Esophagus muscularis mucosa (tissue), 4 donors: ENCODE results near the gene GPR87. TPM values are rescaled to one million over a fixed set of nuclear protein-coding genes. Genes with fewer than 3 reads are reported as not detected.
A peak's percentile ranks its signal among the peaks of the same experiment; 100 is the strongest.

ENCODE experiments used
- DNase-seq: peaks from one replicate; pipeline ENCODE4 v3.0.0-alpha.2; 2017; ENCODE audit errors: extremely low spot score
- H3K27ac ChIP-seq, 4 donors: fragments of 200-600 bp; sonication (generic); replicated peaks in 1 of 4; 1 replicate in 3 of 4; 2 replicates in 1 of 4; pipeline ENCODE4 v1.5.1; 2016 to 2019; ENCODE audit warnings: mild to moderate bottlenecking in 1 of 4
- H3K27me3 ChIP-seq, 4 donors: fragments of 200-600 bp; sonication (generic); one replicate each; pipeline versions ENCODE4 v1.5.1 to v1.6.0; 2016 to 2019
- H3K36me3 ChIP-seq, 4 donors: fragments of 200-600 bp; sonication (generic); one replicate each; pipeline ENCODE4 v1.5.1; 2016 to 2019
- H3K4me1 ChIP-seq, 4 donors: fragments of 200-600 bp; sonication (generic); one replicate each; pipeline ENCODE4 v1.5.1; 2016 to 2019
- H3K4me3 ChIP-seq, 4 donors: fragments of 200-600 bp; sonication (generic); 1 replicate in 2 of 4; 2 replicates in 2 of 4; pipeline ENCODE4 v1.5.1; 2016 to 2019; ENCODE audit warnings: mild to moderate bottlenecking in 4 of 4, moderate library complexity in 1 of 4
- H3K9me3 ChIP-seq, 4 donors: fragments of 200-600 bp; sonication (generic); 1 replicate in 3 of 4; 2 replicates in 1 of 4; pipeline ENCODE4 v1.5.1; 2016 to 2019
- CTCF ChIP-seq, 3 experiments: fragments of 200-600 bp in 2 of 3; fragments of 450-650 bp in 1 of 3; sonication (generic) in 2 of 3; IDR thresholded peaks; one replicate each; pipeline ENCODE4 v1.5.1; 2017 to 2019; ENCODE audit warnings: antibody characterized with exemption in 3 of 3, mild to moderate bottlenecking in 2 of 3, moderate library complexity in 1 of 3
- EP300 ChIP-seq: sonication (generic); formaldehyde crosslinking; IDR thresholded peaks from one replicate; pipeline ENCODE4 v1.6.1; 2017; ENCODE audit warnings: antibody characterized with exemption
- POLR2A ChIP-seq: fragments of 450-650 bp; IDR thresholded peaks from one replicate; pipeline ENCODE4 v1.6.1; 2017; ENCODE audit warnings: antibody characterized with exemption, moderate library complexity, mild to moderate bottlenecking, low read depth
- POLR2AphosphoS5 ChIP-seq, 2 donors: sonication (generic); formaldehyde crosslinking; IDR thresholded peaks; one replicate each; pipeline ENCODE4 v1.6.1; 2017; ENCODE audit warnings: antibody characterized with exemption in 2 of 2
- WGBS: methylation state at CpG from one replicate; pipeline ENCODE4 v1.1.5; 2018; 5-methylcytosine and 5-hydroxymethylcytosine counted together
- intact Hi-C: fragments of 100-400 bp; cut with DNase I; formaldehyde crosslinking; loops from one replicate; pipeline ENCODE4 v1.15.1; 2023
- total RNA-seq, 4 donors: library from RNA; depleted of rRNA; stranded (reverse); fragments of >200 nt; gene quantifications; one replicate each; pipeline versions ENCODE4 v1.1.0 to v1.2.1, GENCODE V29; 2016

The GPR87 gene
- total RNA-seq, 4 donors from 2014 or later = not detected

DNA sequence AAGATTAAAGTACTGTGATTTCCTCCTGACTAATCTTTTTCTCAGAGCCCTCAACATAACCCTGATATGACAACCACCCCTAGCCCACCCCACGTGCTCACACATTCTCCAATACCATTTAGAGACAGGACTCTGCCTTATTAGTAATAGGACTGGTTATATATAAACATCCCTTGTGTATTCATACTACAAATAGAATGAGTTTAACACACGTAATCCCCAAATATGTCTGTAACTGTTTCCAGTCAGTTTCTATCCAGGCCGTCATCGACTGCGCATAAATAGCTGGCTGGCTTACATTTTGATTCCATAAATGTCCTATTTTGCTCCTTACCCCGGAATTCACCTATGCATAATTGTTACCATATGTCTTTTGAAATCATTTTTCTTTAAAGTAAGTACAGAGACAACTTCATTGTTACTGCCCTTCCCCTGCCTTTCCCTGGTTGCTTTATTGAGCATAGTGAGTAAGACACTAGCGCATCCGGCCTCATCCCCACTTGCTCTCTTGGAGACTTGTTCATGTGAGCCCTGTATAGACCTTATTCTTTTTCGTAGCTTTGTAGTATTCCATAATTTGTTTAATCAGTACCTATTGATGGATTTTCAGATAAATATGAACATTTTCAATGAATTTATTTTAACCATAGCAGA is 34.8 kb downstream of the GPR87 start:
- no peaks in the 10 kb centered on the region for H3K27me3 ChIP-seq
- peaks cover 0 to 45% (median 19%) of the 10 kb centered on the region in 4 donors for H3K4me1 ChIP-seq
- no peaks in the 10 kb centered on the region for H3K9me3 ChIP-seq
- no peak overlapping the region for H3K4me3 ChIP-seq
- intact Hi-C loops = loop anchor here (2.0 kb wide), 1 partner anchor 113 kb away; no protein-coding TSS in a partner anchor
- H3K36me3 ChIP-seq = no peaks in the 10 kb centered on the region
- peak overlapping the region in 2 of 4 donors; percentile 48 to 55 for H3K27ac ChIP-seq
- WGBS = 67% methylated on average over 9 of the region's 9 CpGs
- no peak for DNase-seq
- TF ChIP-seq CTCF (IDR thresholded peaks at IDR 0.05) = no peak

DNA sequence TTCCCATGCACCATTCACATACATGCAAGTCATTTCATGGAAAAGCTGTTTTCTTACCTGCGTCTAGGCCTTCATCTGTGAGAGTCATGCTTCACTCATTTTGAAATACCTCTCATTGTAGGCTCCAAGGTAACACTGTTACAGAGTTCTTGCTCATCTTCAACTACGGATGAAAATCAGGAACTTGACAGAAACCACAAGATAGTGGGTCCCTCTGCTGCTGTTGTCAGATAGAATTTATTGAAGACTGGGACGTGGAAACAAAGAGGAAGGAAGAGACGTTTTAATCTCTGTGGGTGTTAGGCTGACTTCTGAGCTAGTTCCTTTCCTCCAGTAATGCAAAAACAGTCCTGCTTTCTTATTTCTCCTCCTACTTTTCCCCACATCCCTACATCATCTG is 38.4 kb downstream of the GPR87 start, which contains the start of gene P2RY14:
Gene P2RY14, minus strand, starts transcription at position 313 of the 400 bp plus-strand sequence. CDS start 64,226 bp downstream, outside the sequence.
- H3K27me3 ChIP-seq = no peaks in the 10 kb centered on the region
- no peaks in the 10 kb centered on the region for H3K9me3 ChIP-seq
- no peak for DNase-seq
- TF ChIP-seq POLR2A = no peak
- no peak for TF ChIP-seq EP300
- no peak for TF ChIP-seq CTCF (IDR thresholded peaks at IDR 0.05)
- no peak for TF ChIP-seq POLR2AphosphoS5 (IDR thresholded peaks at IDR 0.05)
- peak within 1 kb of the TSS in 2 of 4 donors; percentile 20 to 38 for H3K27ac ChIP-seq
- H3K4me3 ChIP-seq = peak within 1 kb of the TSS in 2 of 4 donors; percentile 24 to 30
- no peaks in the 10 kb centered on the region for H3K36me3 ChIP-seq
- peaks cover 0 to 39% (median 9%) of the 10 kb centered on the region in 4 donors for H3K4me1 ChIP-seq
- intact Hi-C loops = no loop called here
- 51% methylated on average over 4 of the region's 4 CpGs for WGBS

DNA sequence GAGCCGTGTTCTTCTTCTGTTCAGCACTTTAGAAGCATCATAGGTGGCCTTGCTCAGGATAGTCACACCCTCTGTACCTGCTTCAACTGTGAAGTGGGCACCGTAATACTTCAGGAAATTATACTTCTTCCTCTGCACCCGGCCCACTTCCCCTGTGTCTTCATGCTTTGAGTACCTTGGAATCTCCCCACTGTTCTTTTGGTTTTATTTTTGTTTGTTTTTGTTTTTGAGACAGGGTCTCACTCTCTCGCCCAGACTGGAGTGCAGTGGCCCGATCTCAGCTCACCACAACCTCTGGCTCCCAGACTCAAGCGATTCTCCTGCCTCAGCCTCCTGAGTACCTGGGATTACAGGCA is 40.0 kb downstream of the GPR87 start:
- no peaks in the 10 kb centered on the region for H3K36me3 ChIP-seq
- no peak for DNase-seq
- no peak for TF ChIP-seq EP300
- no peak for TF ChIP-seq POLR2AphosphoS5 (IDR thresholded peaks at IDR 0.05)
- TF ChIP-seq POLR2A = no peak
- TF ChIP-seq CTCF (IDR thresholded peaks at IDR 0.05) = no peak
- H3K27me3 ChIP-seq = no peaks in the 10 kb centered on the region
- H3K4me3 ChIP-seq = peak overlapping the region in 2 of 4 donors; percentile 24 to 30
- H3K4me1 ChIP-seq = peaks cover 0 to 23% (median 4%) of the 10 kb centered on the region in 4 donors
- no peaks in the 10 kb centered on the region for H3K9me3 ChIP-seq
- peak overlapping the region in 1 of 4 donors; percentile 9 for H3K27ac ChIP-seq
- intact Hi-C loops = no loop called here
- WGBS = 73% methylated on average over 6 of the region's 6 CpGs

DNA sequence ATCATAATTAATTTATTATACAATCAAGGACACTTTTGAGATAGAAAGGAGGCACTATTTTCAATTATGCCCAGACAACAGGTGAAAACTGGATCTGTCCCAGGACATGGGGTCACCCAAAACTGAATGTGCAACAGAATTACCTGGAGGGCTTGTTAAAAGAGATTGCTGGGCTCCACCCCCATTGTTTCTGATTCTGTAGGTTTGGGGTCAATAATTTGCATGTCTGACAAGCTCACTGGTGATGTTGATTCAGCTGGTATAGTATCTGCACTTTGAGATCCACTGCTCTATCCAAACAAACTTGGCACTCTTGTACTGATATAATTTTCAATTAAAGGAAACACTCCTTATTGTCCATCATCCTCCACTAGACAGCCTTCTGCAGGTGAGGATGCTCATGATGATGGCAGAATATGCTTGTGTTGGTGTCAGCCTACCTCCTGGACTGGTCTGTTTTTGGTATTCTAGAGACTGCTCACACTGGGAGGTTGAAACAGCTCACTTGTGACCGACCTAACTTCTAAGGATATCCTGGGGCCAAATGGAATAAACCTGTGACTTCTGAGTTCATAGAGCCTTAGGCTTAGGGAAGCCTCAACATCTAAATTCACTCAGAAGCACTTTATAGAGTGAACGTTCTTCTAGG is 40.5 kb downstream of the GPR87 start:
- 85% methylated on average over 2 of the region's 2 CpGs for WGBS

More for the DNA sequence above, 40.5 kb downstream of the GPR87 start:
- H3K4me1 ChIP-seq = peaks cover 0 to 24% (median 2%) of the 10 kb centered on the region in 4 donors
- intact Hi-C loops = no loop called here
- no peaks in the 10 kb centered on the region for H3K36me3 ChIP-seq
- H3K9me3 ChIP-seq = no peaks in the 10 kb centered on the region
- DNase-seq = no peak
- TF ChIP-seq POLR2AphosphoS5 (IDR thresholded peaks at IDR 0.05) (no peak), EP300 (no peak), CTCF (IDR thresholded peaks at IDR 0.05) (no peak), POLR2A (no peak)
- peak overlapping the region in 1 of 4 donors; percentile 9 for H3K27ac ChIP-seq
- peak overlapping the region in 2 of 4 donors; percentile 24 to 30 for H3K4me3 ChIP-seq
- no peaks in the 10 kb centered on the region for H3K27me3 ChIP-seq
